NOMO-1 treated with dmso at 0.1 percent for 144 hours (cell line): ENCODE measurements around the gene DCLRE1C.
"Not testable (repeated sequence)": the region's sequence is repeated elsewhere in the genome, so short reads cannot be mapped to it uniquely, and the experiment has no call there.

ENCODE experiments used
- DNase-seq: peaks from one replicate; lab custom pipeline; 2025; ENCODE audit not compliant: unreplicated experiment; lab: John Stamatoyannopoulos, UW

DCLRE1C gene

DNA sequence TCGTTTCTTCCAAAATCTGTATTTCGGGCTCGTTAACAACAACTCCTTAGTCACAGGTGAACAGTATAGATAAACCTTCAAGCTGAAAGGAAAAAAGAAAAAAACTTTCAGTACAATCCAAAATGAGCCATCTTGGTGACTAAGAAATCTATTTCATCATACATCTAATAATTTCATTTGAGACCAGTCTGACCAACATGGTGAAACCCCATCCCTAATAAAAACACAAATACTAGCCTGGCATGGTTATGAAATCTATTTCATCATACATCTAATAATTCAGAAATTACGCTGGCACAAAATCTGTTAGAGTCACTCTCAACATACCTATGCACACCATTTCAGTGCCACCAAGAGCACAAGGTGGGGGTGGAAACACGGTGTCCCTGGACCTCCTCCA lies 8.8 kb downstream of the DCLRE1C start:
- DNase-seq, result no peak

DNA sequence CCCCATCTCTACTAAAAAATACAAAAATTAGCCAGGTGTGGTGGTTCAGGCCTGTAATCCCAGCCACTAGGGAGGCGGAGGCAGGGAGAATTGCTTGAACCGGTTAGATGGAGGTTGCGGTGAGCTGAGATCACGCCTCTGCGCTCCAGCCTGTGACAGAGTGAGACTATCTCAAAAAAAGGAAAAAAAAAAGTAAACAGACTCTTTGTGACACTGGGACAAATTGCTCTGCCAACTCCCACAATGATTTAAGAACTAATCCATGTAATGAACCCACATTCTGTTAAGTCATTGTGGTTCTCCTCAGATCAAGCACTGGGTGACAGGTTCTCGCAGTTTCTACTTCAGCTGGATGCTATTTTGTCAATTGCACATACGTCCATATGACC lies 11.0 kb downstream of the DCLRE1C start:
- not testable (repeated sequence) for DNase-seq

DNA sequence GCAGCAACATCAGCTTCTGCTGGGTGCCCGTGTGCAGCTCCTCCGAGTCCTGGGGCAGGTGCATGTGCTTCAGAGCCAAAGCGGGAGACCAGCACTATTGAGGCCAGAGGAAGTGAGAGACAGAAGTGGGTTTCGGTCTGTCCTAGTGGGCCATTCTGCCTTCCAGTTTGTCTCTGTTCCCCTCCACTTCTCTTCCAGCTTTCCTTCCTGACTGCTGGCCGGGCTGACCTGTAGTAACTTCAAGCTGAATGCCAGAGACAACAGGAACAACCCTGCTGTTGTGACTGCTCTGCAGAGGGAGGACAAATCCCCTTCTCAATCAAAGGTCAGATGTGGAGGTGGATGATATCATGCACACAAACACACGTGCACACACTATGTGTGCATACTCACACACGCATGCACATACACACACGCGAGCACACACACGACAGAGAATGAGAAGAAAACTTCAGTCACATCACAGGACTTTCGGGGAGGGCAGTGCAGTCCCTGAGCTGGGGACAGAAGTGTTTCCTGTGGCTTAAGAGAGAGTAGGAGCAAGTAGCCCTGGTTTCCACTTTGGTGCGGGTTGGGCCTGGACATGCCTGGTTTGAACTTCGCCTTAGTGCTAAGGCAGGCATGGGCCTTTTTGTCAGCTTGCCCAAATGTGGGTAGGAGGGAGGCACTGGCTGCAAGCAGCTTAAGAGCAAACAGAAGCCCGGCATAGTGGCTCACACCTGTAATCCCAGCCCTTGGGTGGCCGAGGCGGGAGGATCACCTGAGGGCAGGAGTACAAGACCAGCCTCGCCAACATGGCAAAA lies 11.5 kb downstream of the DCLRE1C start:
- DNase-seq, result not testable (repeated sequence)

DNA sequence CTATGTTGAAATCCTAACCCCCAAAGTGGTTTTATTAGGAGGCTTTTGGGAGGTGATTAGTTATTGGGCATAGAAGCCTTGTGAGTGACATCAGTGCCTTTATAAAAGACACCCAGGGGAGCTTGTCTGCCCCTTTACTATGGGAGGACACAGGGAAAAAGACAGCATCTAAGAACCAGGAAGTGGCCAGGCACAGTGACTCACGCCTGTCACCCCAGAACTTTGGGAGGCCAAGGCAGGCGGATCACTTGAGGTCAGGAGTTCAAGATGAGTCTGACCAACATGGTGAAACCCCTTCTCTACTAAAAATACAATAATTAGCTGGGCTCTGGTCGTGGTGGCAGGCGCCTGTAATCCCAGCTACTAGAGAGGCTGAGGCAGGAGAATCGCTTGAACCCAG lies 14.9 kb downstream of the DCLRE1C start:
- DNase-seq, result not testable (repeated sequence)

DNA sequence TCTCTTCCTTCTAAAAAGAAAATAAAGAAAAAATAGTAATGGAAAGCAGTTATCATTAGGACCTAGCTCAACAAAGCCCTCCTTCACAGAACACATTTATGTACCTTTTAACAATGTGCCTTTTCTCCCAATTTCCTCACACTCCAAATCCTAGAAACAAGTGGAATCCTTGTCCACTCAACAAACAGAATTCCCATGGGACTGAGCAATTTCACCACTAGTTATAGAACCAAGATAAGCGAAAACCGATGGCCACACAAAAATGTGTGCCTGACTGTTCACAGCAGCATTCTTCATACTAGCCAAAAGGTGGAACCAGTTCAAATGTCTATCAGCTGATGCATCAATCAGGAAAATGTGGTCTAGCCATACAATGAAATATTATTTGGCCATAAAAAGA lies 17.3 kb downstream of the DCLRE1C start:
- DNase-seq, result no peak

DNA sequence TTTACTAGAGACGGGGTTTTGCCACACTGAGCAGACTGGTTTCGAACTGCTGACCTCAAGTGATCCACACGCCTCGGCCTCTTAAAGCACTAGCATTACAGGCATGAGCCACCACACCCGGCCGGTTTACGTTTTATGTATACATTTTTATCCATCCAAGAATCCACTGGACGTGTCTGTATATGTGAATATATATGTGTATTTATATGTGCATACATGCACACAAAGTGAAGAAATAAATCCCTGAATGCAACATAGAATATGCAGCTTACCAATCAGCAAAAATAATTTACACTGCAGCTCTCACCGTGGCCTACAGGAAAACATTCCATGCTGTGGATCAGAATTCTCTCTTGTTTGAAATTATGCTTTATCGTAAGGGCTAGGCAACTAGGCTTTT lies 23.3 kb downstream of the DCLRE1C start:
- no peak for DNase-seq

DNA sequence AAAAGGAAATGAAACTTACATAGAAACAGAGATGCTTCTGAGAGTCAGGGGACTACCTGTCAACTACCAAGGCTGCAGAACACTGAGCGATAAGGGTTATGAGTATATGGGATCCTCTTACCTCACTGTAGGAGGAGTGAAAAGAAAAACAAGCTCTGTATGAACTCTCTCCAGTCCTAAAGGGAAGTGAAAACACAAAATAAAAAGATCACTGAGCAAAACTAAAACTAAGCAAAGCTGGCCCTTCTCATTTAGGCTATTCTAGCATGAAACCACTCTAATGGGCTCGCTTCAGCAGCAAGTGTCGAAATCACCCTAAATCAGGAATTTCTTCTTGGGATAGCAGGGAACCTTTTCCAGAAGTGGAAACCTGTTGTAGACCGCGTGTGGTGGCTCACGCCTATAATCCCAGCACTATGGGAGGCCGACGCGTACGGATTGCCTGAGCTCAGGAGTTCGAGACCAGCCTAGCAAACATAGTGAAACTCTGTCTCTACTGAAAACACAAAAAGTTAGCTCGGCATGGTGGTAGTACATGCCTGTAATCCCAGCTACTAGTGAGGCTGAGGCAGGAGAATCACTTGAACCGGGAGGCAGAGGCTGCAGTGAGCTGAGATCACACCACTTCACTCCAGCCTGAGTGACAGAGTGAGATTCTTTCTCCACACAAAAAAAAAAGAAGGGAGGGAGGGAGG lies 27.0 kb downstream of the DCLRE1C start:
- no peak for DNase-seq

DNA sequence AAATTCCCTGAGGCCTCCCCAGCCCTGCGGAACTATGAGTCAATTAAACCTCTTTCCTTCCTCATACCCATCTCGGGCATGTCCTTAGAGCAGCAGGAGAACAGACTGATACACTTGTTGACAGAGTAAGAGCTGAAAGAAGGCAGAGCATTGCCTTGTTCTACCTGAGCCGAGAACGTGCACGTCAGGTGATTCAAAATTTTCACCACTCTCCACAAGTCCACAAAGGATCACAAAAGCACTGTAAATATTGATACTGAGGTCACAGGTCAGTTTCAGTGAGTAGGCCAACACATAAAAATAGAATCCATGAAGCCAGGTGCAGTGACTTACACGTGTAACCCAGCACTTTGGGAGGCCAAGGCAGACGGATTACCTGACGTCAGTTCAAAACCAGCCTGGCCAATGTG lies 27.8 kb downstream of the DCLRE1C start:
- no peak for DNase-seq

DNA sequence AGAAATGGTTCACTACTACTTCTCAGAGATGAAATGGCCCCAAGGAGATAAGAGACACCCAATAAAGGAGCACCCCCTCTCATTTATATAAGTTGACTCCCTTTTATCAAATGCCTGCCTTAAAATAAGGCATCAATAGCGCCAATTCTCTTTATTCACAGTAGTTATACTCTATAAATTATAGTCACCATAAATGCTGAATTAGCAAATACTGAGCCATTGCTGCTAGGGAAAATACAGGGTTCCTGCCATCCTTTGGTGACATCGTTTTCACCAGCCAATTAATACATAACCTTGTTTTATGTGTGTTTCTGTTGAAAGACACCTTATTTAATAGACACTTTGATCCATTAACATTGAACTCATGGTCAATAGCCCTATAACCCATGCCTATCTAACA lies 28.6 kb downstream of the DCLRE1C start:
- DNase-seq, result no peak

DNA sequence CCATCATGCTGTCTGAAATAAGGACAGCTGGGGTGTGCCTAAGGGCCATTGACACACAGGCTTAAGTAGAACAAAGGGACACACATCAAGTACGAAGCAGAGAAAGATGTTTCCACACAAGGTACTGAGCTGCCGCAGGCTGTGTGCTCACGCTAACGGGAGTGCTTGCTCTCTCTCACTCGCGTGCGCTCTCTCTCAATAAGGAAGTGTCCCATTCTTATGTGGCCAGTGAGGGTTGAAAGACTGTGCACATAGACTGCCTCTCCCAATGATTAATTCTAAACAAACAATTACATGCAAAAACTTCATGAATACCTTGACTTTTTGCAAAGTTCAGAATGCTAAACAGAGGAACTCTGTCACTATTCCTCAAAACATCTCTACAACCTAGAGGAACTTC lies 29.9 kb downstream of the DCLRE1C start:
- no peak for DNase-seq

DNA sequence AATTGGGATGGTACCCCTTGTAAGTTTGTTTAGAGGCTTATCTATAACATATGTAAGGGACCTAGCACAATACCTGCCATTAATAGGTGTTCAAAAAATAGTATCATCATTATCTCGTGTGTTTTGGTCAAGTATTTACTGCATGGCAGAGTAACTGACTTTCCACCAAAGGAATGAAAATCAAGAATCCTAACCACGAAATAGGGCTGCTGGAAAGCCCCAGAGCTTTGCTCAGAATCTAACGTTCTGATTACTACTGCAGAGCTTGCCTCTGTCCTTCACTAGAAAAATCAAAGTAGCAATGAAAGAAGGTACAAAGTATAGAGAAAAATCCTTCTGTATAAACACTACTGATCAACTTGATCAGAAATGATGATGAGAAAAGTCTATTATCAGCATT lies 34.9 kb downstream of the DCLRE1C start:
- no peak for DNase-seq

DNA sequence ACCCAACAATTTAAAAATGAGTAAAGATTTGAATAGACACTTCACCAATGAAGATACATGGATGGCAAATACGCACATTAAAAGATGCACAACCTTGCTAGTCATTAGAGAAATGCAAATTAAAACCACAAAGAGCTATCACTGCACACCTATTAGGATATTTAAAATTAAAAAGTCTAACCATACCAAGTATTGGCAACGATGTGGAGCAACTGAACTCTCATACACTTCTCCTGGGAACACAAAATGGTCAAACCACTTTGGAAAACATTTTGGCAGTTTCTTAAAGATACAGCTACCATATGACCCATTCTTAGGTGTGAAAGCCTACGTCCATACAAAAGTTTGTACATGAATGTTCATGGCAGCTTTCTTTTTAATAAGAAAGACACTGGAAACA lies 36.1 kb downstream of the DCLRE1C start:
- no peak for DNase-seq

DNA sequence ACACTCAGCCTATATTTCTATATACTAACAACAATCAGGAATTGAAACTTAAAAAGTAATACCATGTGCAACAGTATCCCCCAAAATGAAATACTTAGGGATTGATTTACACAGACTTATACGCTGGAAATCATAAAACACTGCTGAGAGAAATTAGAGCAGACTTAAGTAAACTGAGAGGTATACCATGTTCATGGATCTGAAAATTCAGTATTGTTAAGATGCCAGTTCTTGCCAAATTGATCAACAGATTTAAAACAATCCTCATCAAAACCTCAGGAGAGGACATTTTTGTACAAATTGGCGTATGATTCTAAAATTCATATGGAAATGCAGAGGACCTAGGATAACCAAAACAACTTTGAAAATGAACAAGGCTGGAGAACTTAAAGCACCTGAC lies 37.3 kb downstream of the DCLRE1C start:
- DNase-seq, result no peak

DNA sequence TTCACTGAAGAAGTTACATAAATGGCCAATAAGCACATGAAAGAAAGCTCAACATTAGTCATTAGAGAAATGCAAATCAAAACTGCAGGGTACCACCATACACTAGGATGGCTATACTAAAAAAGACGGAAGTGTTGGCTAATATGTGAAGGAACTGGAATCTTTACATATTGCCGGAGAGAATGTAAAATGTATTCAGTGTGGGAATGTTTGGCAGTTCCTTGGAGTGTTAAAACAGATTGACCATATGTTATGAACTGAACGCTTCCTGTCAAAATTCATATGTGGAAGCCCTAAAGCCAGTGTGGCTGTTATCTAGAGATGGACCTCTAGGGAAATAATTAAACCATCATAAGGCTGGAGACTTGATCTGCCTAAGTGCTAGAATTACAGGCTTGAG lies 42.1 kb downstream of the DCLRE1C start:
- DNase-seq, result no peak

DNA sequence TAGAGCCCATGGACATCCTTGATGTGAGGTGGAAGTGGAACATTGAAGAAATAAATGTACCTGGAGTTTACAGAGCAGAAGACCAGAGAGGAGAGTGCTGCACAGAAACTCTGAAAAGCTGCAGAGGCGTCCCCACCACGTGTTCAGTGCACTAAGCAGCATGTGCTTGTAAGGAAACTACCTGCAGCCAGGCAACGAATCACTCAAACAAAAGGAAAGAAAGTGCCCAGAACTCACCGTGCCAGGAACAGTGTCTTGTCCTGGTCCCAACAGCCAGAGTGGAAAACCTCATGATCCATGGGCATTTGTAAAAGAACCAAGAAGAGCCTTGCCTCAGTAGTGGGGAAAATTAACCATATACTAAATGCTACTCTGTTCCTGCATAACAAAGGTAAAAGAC lies 42.9 kb downstream of the DCLRE1C start:
- no peak for DNase-seq

DNA sequence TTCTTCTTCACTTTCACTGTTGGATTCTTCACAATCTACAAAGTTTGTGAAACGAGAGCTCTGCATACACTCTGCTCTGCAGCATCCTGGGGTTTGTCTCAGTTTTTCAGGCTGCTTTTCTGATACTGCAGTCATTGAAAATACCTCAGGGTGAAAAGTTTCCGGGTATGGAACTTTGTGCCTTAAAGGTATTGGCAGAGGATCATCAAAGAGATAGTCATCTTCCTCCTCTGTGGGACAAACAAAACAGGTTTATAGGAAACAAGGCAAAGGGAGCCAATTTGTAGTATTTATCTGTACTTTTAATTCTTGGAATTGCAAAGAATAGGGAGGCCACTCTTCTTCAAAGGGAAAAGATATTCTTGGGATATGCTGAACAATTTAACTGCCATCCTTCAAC lies 44.8 kb downstream of the DCLRE1C start:
- DNase-seq, result no peak

DNA sequence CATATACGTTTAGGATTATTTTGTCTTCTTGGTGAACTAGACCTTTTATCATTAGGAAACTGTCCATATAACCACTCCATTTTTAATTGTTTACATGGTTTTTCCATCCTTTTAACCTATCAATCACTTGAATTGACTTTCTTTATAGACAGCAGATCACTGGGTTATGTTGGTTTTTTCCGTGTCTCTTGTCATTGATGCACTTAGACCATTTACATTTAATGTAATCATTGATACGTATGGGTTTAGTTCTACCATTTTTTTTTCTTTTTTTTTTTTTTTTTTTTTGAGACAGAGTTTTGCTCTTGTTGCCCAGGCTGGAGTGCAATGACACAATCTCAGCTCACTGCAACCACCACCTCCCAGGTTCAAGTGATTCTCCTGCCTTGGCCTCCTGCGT lies 46.3 kb downstream of the DCLRE1C start:
- not testable (repeated sequence) for DNase-seq

DNA sequence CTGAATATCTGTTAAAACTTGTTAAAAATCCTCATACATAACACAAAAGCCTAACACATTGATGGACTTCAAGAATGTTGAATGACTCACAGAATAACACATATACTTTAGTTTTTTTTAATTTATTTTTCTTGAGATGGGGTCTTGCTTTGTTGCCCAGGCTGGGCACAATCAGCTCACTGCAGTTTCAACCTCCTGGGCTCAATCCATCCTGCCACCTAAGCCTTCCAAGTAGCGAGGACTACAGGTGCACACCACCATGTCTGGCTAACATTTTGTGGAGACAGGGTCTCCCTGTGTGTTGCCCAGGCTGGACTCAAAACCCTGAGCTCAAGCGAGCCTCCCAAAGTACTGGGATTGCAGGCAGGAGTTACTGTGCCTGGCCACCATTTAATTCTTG lies 47.1 kb downstream of the DCLRE1C start:
- DNase-seq, result no peak

DNA sequence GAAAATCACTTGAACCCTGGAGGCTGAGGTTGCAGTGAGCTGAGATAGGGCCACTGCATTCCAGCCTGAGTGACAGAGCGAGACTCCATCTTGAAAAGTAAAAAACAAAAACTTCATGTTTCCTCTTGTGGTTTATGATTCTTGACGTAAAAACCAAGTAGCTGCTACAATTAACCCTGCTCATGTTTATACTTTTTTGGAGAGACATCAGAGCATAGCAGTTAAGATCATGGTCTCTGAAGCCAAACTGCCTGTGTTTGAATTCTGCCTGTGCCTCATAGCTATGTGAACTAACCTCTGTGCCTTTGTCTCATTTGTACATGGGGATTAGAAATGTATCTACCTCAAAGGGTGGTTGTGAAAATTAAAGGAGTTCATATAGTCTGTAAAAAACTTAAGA lies 48.0 kb downstream of the DCLRE1C start:
- DNase-seq, result no peak

DNA sequence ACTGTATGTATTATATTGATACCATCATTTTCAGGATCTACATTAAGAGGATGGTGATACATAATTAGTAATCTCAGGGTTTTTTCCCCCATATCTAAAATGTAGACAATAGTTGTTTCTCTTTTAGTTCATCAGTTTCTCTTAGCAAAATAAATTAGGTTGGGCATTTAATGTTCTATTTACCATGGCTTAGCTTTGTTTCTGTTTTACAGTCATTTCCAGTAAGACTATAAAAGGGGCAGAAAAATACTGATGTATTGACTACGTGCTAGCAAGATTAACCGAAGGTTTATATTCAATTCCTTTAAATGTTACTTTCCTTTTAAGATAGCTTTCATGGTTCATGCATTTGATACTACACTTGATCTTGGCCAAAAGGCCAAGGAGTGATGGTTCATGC lies 49.0 kb downstream of the DCLRE1C start:
- no peak for DNase-seq

DNA sequence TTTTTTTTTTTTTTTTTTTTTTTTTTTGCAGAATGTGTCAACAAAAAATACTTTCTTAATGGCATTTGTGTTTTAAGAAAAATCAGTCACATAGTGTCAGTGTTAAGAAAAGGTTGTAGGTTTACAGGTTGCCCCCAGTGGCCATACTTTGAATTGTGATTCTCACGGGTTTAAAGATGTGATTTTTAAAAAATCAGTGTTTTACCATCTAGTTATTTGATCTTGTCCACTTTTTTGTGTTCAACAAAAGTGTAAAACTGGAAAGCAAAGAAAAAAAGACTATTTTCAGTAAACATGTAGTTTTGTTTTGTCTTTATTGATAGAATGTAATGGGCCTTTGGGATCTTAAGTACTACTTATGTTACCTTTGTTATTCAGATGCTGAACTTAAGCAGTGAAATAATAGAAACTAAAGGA lies 49.6 kb downstream of the DCLRE1C start:
- no peak for DNase-seq

DNA sequence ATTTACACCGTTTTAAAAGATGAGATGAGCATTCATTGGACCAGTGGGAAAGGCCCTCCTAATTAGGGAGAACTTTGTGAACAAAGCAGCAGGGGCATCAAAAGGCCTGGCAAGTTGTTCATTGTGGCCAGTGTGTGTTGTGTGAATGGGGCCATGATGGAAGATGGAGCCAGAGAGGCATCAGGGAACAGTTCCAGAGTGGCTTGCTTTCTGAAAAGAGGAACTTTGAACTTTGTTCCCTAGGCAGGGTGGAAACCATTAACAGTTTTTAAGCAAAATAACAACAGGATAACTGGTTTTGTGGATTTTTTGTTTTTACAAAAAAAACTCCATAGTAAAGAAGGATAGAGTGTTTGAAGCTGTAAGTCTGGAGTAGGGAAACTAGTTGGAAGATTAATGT lies 62.7 kb downstream of the DCLRE1C start:
- no peak for DNase-seq

DNA sequence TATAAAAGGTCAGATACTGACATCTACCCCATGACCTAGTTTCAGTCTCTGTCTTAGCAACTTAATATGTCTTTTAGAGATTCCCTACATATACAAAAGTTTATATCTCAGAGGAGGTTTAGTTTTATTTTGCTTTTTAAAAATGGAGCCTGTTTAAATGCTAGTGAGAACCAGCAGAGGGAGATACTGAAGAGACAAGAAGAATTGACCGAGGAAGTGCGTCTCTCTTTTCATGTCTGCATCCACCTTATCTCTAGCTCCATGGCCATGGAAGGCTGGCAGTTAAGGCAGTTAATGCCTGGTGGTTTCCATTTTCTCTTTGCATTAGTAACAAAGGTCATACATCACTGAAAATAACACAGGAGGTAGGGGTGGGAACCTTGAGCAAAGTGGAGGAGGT lies 64.6 kb downstream of the DCLRE1C start:
- DNase-seq, result no peak
